Gastroesophageal sphincter (tissue), 3 donors: Measurements from ENCODE around the gene FRMPD4.

Experiments used
- CTCF ChIP-seq, 4 experiments: fragments of 200-600 bp in 2 of 4; fragments of 450-650 bp in 2 of 4; sonication (generic) in 1 of 4; IDR thresholded peaks; one replicate each; pipeline ENCODE4 v1.5.1; 2017 to 2019; ENCODE audit warnings: antibody characterized with exemption in 4 of 4, mild to moderate bottlenecking in 2 of 4, moderate library complexity in 2 of 4
- POLR2A ChIP-seq, 2 donors: fragments of 450-650 bp; IDR thresholded peaks; one replicate each; pipeline ENCODE4 v1.6.1; 2017; ENCODE audit warnings: antibody characterized with exemption in 2 of 2, mild to moderate bottlenecking in 2 of 2, moderate library complexity in 1 of 2

- TF ChIP-seq CTCF (IDR thresholded peaks at IDR 0.05) (no peak), POLR2A (IDR thresholded peaks at IDR 0.05) (no peak)
Observed at GRCh38 chrX:12304261-12304660, 166.0 kb downstream of the FRMPD4 start.
